ENCODE results near the gene ZNF771.

ZNF771 gene

DNA sequence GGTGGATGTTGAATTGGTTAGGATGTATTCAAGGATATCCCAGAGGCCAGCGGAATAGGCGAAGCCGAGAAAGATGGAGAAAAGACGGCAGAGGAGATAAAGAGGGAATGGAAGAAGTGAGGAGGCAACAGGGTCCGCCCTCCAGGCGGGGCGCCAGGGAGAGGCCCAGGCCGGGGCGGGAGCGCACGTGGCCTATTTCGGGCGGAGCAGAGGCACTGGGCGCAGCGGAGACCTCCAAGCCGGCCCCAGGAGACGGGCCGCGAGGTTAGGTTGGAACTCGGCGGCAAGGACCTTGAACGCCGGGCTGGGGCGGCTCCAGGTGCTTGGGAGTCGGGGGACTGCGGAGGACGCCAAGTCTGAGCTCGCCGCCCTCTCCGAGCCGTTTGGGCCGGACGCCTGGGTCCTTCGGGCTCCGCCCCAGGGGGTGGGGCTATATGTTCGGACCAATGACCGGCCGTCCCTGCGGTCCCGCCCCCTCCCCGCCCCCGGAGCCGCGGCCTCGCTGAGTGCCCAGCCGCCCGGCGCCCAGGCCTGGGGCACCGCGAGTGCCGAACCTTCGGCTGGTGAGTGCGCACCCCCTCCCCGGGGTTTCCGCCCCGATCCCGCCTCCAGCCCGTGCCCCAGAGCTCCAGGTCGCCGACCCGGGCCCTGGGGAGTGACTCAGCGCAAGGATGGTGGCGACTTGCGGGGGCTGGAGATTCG lies at the start of gene ZNF771:
Gene ZNF771, plus strand, starts transcription at position 505 of the 702 bp plus-strand sequence. CDS start 448 bp downstream, outside the sequence.
- DNase-seq = peak; percentile 79 to 87

DNA sequence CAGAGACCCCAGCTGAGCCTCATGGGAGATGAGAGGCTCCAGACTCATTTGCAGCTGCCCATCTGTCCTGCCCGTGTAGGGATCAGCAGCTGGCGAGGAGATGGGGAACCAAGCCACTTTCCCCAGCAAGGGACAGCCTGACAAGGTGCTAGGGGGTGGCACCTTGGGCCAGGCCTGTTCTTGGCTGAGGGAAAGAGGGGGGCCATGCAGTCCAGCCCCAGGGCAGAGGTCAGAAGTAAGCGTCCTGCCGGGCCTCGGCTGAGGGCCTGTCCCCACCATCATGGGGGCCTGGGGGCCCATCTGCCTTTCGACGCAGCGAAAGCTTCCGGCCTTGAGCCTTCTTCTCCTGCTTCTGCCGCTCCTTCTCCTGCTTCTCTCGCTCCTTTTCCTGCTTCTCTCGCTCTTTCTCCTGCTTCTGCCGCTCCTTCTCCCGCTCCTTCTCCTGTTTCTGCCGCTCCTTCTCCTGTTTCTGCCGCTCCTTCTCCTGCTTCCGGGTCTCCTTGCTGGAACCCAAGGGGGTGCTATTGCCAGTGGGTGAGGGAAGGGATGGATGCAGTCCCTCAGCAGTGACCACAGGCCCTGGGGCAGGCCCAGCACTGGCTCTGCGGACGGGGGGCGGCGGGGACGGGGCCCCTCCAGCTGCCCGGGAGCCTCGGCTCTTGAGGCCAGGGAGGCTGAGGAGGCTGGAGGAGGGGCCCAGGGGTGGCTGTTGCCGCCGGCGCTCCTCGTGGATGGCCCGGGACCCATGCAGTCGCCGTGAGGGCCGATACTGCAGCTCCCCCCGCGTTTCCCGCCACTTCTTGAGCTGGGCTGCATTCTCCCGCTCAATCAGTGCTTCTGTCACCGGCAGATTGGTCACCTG lies 49.5 kb upstream of the ZNF771 start:
- peak in 1 of 2 experiments; percentile 30 for DNase-seq

DNA sequence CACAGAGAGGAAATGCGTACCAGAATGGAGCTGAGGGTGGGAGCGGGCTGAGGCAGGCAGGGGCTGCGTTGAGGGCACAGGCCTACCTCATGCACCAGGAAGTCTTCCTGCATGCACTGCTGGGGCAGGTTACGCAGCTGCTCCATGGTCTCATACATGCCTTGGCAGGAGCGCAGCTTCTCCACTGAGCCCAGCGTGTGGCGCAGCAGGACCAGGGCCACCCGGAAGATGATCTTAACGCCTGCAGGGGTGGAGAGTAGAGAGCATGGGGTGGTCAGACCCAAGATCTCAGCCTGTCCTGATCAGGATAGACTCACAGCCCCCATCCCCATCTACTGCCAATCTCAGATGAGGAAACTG lies 48.8 kb upstream of the ZNF771 start:
- no peak for DNase-seq

DNA sequence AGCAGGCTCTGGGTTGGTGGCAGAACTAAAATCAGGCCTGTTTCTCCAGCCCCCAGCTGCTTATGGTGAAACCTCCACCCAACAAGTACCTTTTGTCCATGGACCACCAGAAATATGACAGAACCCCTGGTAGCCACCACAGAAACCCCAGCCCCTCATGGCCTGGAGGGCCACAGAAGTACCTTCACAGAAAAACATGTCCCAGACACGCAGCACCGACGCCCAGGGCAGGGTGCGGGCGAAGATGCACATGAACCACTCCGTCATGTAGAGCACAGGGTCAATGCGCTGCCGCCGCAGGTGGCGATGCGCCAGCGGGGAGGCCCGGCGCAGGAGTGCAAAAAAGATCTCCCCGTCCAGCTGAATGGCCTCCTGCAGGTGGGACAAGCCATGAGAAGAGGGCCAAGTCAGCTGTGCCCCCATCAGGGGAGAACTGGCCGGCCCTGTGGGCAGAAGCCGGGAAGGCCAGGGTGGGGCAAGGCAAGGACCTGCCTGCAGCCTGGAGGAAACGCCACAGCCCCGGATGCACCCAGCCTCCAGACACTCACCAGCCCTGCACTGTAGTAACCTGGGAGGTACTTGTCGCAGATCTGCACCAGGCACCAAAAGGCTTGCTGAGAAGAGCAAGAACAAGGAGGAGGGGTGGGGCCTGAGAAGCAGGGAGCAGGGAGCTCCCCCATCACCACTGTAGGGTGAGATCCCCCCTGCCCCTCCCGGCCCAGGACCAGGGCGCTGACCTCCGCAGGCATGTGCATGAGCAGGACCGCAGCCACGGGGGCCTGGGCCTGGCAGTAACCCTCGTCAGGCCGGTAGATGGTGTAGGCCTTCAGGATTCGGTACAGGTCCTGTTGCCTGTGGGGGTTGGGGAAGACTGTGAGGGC lies 48.2 kb upstream of the ZNF771 start:
- no peak for DNase-seq

DNA sequence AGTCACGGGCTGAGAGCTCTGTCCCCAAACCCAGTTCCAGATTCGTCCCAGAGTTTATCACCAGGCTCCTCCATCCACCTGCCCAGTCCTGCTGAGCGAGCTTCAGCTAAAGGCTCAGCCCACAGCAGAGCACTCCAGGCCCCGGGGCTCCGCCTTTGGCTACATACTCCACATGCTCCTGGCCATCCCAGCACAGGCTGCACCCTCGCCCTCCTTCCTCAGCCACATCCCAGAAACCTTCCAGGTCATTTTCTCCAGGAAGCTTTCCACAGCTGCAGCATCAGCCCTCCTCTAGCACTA lies 47.6 kb upstream of the ZNF771 start:
- no peak for DNase-seq

DNA sequence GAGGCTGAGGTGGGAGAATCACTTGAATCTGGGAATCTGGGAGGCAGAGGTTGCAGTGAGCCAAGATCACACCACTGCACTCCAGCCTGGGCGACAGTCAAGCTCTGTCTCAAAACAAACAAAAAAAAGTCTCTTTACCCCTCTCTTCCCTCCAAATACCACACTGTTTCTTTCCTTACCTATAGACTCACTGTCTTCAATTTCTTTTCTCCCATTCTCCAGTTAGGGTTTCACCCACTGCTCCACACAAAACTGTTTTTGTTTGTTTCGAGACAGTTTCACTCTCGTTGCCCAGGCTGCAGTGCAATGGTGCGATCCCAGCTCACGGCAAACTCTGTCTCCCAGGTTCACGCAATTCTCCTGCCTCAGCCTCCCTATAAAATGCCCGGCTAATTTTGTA lies 46.2 kb upstream of the ZNF771 start:
- DNase-seq = no peak

DNA sequence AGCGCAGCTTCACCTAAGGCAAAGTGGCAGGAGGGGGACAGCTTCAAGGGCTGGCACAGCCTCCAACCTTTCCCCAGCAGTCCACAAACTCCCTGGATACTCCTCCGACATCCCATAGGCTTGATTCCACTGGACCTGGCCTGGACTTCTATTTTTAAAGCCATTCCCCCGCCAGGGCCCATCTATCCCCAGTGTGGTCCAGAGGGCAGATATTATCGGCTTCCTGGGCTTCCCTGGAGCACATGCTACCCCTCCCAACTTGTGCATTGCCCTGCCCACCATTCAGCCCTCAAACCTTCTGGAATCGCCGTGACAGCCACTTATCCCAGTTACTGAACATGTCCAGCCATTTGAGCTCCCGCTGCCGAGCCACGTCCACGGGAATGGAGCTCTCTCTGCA lies 42.2 kb upstream of the ZNF771 start:
- DNase-seq = no peak

DNA sequence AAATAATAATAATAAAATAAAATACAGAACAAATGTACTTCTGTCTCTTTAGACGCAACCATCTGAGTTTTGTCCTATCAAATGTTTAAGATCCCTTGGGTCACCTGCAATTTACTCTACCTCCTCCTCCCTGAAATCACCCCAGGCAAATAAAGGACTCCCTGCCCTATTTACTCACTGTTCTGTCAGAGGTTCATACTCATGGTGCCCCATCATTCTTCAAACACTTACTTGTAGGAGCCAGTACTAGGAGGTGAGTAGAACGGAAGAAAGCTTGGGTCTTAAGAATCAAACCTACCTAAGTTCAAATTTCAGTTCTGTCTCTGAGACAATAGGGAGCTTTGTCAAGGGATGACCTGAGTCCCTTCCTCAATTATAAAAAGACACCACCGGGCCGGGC lies 40.9 kb upstream of the ZNF771 start:
- no peak for DNase-seq

DNA sequence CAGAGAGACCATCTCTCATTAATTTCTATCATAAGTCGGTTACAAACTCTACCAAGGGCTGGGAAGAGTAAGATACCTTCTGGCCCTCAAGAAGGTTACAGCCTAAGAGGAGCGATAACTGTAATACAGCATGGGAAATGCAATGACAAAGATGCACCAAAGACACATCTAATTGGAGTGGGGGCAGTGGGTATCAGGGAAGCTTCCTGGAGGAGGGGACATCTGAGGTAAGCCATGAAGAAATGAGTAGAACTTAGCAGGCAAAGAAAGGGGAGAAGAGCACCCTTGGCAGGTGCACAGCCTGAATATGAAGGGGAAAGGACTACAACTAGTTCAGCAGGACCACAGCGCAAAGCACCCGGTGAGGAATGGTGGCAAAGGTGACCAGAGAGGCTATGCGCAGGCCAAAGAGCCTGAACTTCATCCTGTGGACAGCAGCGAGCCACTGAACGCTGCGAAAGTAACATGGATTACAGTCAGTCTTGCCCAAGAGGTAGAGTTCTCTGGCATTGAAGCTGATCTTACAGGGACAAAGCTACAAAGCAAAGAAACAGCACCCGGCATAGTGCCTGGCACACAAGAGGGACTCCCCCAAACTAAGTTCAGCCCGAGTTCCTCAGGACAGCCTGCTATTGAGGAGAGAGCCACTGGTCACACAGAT lies 39.9 kb upstream of the ZNF771 start:
- DNase-seq = no peak

DNA sequence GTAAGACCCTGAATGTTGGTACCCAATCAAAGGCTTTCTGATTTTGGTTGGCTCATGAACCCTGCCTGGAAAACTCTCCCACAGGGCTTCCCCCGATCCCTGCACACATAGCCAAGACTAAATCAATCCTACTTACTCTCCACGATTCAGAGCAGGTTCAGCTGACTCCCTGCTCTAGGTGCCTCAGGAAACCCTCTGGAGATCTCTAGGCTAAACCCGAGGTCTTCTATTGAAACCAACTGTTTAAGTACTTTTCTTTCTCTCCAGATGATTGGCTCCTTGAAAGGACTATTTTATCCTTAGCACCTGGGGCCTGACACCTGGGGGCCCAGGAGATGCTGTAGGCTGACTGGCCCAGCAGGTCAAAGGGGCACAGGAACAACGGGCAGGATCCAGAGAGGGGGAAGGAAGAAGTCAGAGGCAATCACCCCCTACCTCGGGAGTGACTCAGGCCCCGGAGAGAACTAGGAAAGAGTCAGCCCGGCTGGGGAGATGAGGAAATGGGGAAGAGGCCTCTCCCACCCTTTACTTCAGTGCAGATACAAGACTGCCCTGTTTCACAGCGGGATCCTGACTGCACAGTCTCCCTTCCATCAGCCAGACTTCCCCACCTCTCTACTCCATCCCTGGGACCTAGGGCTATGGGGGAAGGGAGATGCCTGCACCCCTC lies 39.1 kb upstream of the ZNF771 start:
- DNase-seq = no peak

DNA sequence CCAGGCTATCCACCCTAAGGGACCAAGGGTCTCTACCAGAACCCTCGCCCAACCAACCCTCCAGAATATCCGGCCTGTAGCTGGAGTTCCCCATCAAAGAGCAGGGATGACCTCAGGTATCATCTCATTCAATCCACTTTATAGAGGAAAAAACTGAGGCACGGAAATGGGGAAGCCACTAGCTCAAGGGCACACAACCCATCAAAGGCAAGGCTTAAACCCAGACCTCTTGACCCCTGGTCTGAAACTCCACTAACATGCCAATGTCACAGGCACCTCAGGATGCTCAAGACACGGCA lies 38.7 kb upstream of the ZNF771 start:
- no peak for DNase-seq

DNA sequence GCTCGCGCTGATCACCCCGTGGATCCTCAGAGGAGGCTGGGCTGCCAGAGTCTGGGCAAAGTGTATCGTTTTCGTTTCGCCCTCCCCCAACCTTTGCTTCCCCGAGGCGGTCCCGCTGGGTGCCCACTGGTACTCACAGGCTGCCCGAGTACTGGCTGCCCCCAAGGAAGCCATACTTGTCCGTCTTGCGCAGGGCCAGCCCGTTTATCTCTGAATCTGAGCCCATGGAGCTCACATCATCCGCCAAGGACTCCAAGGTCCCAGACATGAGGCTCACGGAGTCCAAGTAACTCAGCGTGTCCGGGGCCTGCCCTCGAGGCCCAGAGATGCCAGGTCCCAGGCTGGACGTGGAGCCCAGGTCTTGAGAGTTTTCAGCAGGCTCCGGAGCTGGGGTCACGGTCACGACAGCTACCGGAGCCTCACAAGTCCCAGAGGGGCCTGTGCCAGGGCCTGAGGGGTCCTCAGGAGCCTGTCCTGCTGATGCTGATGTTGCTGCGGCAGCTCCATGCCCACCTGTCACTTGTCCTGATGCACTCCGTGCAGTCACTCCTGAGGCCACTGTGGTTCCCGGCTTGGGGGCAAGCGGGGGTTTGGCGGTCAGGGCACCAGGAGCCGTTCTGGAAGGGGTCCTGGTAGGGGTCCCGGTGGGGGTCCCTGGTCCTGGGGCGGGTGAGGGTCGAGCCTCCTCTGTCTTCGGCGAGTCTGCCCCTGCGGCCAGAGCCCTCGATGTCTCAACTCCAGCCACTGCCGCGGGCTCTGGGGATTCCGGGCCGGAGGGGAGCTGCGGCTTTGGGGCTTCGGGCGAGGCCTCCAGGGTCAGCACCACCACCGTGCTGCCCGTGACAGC lies 38.1 kb upstream of the ZNF771 start:
- peak in 1 of 2 experiments; percentile 51 for DNase-seq

DNA sequence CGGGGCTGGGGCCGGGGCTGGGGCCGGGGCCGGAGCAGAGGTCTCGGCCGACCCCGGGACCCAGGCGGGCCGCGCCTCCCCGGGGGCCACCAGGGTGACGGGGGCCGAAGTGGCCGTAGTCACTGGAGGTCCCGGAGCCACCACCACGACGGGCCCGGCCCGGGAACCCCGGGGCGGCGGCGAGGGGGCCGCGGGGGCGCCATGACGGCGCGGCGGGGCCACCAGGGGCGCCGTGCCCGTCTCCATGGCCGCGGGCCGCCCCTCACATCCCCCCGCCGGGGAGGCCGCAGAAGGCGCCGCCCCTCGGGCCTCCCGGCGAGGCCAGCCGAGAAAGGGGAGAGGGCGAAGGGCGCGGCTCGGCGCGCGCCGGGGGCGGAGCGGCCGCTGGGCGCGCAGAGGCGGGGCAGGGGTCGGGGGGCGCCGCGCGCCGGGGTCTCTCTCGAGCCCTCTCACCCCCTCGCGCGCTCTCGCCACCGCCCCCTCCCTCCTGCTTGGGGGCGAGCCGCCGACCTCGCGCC lies 37.4 kb upstream of the ZNF771 start:
- DNase-seq = no peak

DNA sequence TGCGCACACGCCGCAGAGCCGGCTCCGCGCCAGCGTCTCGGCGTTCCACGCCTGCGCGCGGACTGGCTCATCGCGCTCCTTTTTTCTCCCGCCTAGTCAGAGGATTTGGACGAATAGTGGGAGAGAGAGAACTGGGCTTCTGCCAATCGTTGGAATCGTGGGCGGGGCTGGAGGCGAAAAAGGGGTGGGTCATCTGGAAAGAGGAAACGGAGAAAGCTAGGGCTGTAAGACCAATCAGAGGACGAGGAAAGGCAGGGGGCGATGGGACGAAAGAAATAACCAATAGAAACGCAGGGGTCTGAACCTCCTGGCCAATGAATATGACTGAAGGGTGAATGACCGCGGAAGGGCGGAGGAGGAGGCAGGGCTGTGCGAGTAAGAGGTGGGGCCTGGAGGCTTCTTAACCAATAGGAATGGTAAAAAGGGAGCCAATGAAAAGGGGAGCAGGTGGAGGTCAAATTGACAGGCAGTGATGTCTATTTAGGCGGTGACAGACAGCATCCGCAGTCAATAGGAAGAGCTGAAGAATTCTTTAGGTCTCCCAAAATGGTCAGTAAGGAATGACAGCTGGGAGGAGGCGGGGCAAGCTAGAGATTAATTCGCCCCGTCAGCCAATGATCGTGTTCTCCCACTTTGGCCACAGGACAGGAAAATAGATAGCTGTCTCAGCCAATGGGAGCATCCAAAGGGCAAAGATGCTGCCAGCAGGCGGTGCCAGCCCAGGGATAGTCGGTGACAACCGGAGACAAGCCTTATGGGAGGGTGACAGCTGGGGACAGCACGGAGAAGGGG lies 36.8 kb upstream of the ZNF771 start, which contains the start of gene TBC1D10B:
Gene TBC1D10B, minus strand, starts transcription at position 39 of the 792 bp plus-strand sequence. CDS start 311 bp downstream, outside the sequence.
- peak; percentile 100 for DNase-seq

DNA sequence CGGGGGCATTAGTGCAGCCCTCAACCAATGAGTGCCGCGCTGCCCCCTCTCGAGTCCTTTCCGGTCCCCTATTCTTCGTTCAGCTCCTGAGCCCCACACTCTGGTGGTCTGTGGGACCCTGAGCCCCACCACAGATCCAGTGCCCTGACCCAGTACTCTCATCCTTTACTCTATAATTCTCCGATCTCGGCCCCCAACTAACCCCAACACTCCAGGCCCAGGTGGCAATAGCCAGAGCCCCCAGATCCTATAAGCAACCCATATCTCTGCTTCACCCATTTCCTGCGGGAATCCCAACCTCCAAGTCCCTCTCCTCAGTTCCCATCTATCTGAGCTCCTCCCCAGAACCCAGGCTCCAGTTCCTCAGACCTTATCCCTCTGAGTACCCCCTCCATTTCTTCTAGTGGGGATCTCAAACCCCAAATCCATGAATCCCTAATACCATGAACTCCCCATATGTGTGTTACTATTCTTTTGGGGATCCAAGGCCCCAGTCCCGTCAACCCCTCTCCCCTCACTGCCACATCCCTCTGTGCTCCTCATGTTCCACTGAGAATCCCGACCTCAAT lies 36.1 kb upstream of the ZNF771 start:
- no peak for DNase-seq

DNA sequence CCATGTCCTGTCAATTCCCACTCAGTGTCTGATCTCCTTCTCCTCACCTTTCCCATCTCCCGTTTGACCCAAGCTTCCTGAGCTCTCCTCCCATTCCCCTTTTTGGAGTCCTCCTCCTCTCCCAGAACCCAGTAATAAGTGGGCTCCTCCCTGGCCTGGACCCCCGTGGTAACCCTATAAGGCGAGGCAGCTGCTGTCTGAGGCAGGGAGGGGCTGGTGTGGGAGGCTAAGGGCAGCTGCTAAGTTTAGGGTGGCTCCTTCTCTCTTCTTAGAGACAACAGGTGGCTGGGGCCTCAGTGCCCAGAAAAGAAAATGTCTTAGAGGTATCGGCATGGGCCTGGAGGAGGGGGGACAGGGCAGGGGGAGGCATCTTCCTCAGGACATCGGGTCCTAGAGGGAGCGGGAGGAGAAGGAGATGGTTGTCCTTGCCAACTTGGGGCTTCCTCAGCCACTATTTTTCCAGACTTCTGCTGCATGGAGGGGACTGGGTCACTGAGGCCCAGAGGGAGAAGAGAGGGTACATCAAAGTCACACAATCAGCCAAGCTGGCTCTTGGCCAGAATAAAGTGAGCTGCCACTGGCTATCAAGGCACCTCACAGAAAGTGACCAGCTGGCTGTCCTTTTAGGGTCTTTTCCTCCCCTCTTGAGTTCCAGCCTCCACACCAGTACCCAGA lies 35.2 kb upstream of the ZNF771 start:
- no peak for DNase-seq

DNA sequence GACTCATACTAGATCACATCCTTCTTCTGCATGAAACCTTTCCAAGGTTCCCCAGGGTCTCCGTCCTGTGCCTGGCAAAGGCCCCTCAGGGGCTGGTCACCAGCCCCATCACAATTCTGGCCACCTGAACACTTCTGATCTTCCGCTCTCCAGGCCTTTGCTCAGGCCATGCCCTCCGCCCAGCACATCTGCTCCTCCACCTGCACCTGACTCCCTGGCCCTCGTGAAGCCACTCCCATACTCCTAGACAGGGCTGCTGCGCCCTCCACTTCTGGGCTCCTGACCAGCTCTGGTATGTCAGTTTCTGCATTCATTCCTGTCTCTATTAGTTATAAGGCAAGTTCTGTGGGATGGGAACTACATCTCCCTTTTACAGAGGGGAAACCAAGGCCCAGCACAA lies 34.7 kb upstream of the ZNF771 start:
- DNase-seq = no peak

DNA sequence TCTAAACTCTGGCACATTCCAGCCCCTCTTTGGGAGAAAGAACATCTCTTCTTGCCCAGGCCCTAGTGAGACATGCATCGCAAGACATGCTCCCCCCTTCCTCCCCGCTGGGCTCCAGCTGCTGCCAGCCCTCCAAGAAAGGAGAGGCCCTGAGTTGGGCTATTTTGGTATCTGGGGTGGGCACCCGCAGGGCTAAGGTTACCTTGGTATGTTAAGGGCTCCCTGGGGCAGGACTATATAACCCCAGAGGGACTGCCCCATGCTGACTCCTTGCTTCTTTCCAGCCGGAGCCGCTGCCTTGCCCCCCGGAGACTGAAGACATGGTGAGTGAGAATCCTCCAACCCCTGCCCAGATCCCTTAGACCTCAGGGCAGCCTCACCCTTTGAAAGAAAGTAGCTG lies 32.9 kb upstream of the ZNF771 start, which contains the start of gene MYL11:
Gene MYL11, plus strand, starts transcription at position 265 of the 400 bp plus-strand sequence. Its CDS starts 56 bp downstream, at position 321.
- DNase-seq = no peak

DNA sequence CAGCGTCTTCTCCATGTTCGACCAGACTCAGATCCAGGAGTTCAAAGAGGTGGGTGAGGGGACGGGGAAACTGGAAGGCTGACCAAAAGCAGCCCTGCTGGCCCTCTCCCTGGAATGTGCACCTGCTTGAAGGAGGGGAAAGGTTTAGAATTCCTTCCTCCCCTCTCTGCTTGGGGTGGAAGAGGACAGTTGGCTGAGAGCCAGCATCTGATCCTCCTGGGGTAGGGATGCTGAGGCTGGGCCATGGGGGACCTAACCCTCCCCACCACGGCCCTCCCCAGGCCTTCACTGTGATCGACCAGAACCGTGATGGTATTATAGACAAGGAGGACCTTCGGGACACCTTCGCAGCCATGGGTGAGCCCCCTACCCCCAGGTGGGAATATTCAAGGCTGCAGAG lies 31.5 kb upstream of the ZNF771 start:
- DNase-seq = no peak
